Astrocyte of the spinal cord (primary cell): ENCODE measurements around the gene PTGDS.

ENCODE experiments used
- DNase-seq: peaks from one replicate; pipeline ENCODE4 v3.0.0; 2011; ENCODE audit warnings: low read depth, low spot score
- H3K4me3 ChIP-seq: 2 replicates; pipeline ENCODE4 v1.5.1; 2011; ENCODE audit warnings: low read depth, mild to moderate bottlenecking, low read length, moderate library complexity
- CTCF ChIP-seq: IDR thresholded peaks from 2 replicates; pipeline ENCODE4 v1.5.1; 2012; ENCODE audit warnings: low read depth, mild to moderate bottlenecking, low read length, inconsistent platforms
- in situ Hi-C: cut with HindIII; loops from 2 replicates; pipeline ENCODE4 v1.10.0; 2017; ENCODE audit warnings: low sequenced_read_pairs

The PTGDS gene

GRCh38 chr9:136985853-136986252 is 8.5 kb downstream of the PTGDS start:
- no peak for DNase-seq
- no peak overlapping the region for H3K4me3 ChIP-seq
- no peak for TF ChIP-seq CTCF
- in situ Hi-C loops = no loop called here

GRCh38 chr9:136988872-136989271 is 11.6 kb downstream of the PTGDS start:
- in situ Hi-C loops = no loop called here
- DNase-seq = no peak
- no peak overlapping the region for H3K4me3 ChIP-seq
- TF ChIP-seq CTCF = no peak

- in situ Hi-C loops = no loop called here
- no peak overlapping the region for H3K4me3 ChIP-seq
- no peak for DNase-seq
- TF ChIP-seq CTCF = no peak
Observed at GRCh38 chr9:136990242-136990911, 13.1 kb downstream of the PTGDS start.

GRCh38 chr9:136991993-136992818 is 14.9 kb downstream of the PTGDS start, which contains the start of gene PAXX:
Gene PAXX (plus strand): TSS chr9:136992422. CDS start chr9:136992444, 22 bp downstream.
- peak; percentile 87 for DNase-seq
- in situ Hi-C loops = no loop called here
- no peak for TF ChIP-seq CTCF
- peak within 1 kb of the TSS; percentile 67 for H3K4me3 ChIP-seq

- H3K4me3 ChIP-seq = peak overlapping the region; percentile 67
- DNase-seq = no peak
- TF ChIP-seq CTCF = no peak
- in situ Hi-C loops = no loop called here
Observed at GRCh38 chr9:136992819-136993369, 15.6 kb downstream of the PTGDS start.

- in situ Hi-C loops = no loop called here
- H3K4me3 ChIP-seq = no peak overlapping the region
- no peak for TF ChIP-seq CTCF
- no peak for DNase-seq
Observed at GRCh38 chr9:136994180-136994887, 17.0 kb downstream of the PTGDS start.
